PFSK-1 (cell line): ENCODE measurements around the gene APIP.

Experiments
- FOXP2 ChIP-seq: optimal IDR thresholded peaks from 2 replicates; pipeline ENCODE3; 2011; ENCODE audit warnings: borderline replicate concordance, control low read depth, inconsistent platforms; ENCODE audit not compliant: insufficient read depth; ENCODE audit errors: extremely low read length, extremely low read depth
- POLR2AphosphoS5 ChIP-seq: IDR thresholded peaks from 2 replicates; pipeline ENCODE4 v1.6.1; 2012; ENCODE audit warnings: low read depth, mild to moderate bottlenecking, control low read depth, low read length, moderate library complexity
- SIN3A ChIP-seq: IDR thresholded peaks from 2 replicates; pipeline ENCODE4 v1.6.1; 2012; ENCODE audit warnings: mild to moderate bottlenecking, low read length, moderate library complexity, borderline replicate concordance; ENCODE audit not compliant: insufficient read depth
- TAF1 ChIP-seq: IDR thresholded peaks from 2 replicates; pipeline ENCODE4 v1.6.1; 2012; ENCODE audit warnings: low read length, control low read depth, borderline replicate concordance; ENCODE audit not compliant: insufficient read depth
- TF ChIP-seq, protein P1 (sequence below), 2 experiments: IDR thresholded peaks; 2 replicates each; pipeline versions ENCODE4 v1.6.1 to v1.8.0; 2011 to 2012; ENCODE audit warnings: low read depth in 2 of 2, low read length in 2 of 2, control low read depth in 1 of 2, inconsistent platforms in 1 of 2, mild to moderate bottlenecking in 1 of 2, moderate library complexity in 1 of 2; ENCODE audit not compliant: insufficient read depth in 1 of 2

Gene APIP

GRCh38 chr11:34869425-34869824 is 46.8 kb downstream of the APIP start:
- TF ChIP-seq FOXP2 (no peak), POLR2AphosphoS5 (no peak), SIN3A (no peak), TAF1 (no peak)
- TF ChIP-seq, protein P1, sequence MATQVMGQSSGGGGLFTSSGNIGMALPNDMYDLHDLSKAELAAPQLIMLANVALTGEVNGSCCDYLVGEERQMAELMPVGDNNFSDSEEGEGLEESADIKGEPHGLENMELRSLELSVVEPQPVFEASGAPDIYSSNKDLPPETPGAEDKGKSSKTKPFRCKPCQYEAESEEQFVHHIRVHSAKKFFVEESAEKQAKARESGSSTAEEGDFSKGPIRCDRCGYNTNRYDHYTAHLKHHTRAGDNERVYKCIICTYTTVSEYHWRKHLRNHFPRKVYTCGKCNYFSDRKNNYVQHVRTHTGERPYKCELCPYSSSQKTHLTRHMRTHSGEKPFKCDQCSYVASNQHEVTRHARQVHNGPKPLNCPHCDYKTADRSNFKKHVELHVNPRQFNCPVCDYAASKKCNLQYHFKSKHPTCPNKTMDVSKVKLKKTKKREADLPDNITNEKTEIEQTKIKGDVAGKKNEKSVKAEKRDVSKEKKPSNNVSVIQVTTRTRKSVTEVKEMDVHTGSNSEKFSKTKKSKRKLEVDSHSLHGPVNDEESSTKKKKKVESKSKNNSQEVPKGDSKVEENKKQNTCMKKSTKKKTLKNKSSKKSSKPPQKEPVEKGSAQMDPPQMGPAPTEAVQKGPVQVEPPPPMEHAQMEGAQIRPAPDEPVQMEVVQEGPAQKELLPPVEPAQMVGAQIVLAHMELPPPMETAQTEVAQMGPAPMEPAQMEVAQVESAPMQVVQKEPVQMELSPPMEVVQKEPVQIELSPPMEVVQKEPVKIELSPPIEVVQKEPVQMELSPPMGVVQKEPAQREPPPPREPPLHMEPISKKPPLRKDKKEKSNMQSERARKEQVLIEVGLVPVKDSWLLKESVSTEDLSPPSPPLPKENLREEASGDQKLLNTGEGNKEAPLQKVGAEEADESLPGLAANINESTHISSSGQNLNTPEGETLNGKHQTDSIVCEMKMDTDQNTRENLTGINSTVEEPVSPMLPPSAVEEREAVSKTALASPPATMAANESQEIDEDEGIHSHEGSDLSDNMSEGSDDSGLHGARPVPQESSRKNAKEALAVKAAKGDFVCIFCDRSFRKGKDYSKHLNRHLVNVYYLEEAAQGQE (IDR thresholded peaks at IDR 0.05; ENCODE audit: insufficient read depth in 1 of 2, low read depth in 2 of 2, low read length in 2 of 2): no peak

DNA sequence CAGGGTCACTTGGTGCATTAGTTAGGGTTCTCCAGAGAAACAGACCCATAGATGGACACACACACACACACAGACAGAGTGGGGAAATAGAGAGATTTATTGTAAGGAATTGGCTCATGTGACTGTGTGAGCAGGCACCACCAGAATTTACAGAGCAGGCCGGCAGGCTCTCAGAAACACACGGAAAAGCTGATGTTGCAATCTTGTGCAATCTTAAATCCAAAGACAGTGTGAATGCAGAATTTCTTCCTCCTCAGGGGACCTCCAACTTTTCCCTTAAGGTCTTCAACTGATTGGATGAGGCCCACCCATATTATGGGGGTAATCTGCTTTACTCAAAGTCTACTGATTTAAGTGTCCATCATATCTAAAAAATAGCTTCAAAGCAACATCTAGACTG is 49.8 kb downstream of the APIP start:
- TF ChIP-seq SIN3A: no peak
- no peak for TF ChIP-seq TAF1
- TF ChIP-seq FOXP2: no peak
- TF ChIP-seq, protein P1 (IDR thresholded peaks at IDR 0.05; ENCODE audit: insufficient read depth in 1 of 2, low read depth in 2 of 2, low read length in 2 of 2): no peak
- TF ChIP-seq POLR2AphosphoS5: no peak

GRCh38 chr11:34865261-34865660 is 50.9 kb downstream of the APIP start:
- TF ChIP-seq SIN3A: no peak

DNA sequence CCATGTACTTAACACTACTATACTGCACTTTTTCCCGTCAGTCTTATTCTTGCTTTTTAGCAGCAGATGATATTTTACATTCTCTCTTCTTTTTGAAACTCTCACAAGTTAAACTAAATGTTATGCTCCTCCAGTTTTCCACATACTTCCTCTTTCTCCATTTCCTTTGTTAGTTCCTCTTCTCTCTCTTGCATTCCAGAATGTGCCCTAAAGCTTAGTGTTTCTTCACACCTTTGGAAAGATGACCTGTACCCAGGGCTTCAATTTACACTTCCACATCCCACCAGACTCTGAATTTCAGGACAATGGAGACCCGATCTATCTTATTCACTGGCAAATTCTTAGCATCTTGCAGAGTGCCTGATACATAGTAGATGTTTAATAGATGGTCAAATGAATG is 51.8 kb downstream of the APIP start:
- TF ChIP-seq SIN3A: no peak
- no peak for TF ChIP-seq POLR2AphosphoS5
- TF ChIP-seq FOXP2: no peak

DNA sequence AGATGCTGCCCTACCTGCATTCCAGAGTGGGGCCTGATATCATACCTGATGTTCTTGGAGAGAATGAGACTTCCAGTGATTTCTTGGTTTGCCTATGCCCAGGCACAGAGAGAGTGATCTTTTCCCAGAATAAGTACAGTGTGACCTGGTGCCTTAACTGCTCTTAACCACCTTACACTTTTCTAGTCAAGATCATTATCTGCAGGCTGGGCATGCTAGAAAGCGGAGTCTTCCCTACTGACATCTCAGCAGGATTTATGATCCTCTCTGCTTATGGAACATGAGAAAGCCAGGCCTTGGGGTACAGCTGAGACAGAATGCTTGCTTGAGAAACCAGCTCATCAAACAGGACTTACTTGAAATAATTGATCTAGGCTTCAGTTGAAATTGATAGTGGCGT is 53.1 kb downstream of the APIP start:
- no peak for TF ChIP-seq SIN3A
- TF ChIP-seq POLR2AphosphoS5: no peak
- TF ChIP-seq FOXP2: no peak
- TF ChIP-seq, protein P1 (IDR thresholded peaks at IDR 0.05; ENCODE audit: insufficient read depth in 1 of 2, low read depth in 2 of 2, low read length in 2 of 2): no peak
- TF ChIP-seq TAF1: no peak

DNA sequence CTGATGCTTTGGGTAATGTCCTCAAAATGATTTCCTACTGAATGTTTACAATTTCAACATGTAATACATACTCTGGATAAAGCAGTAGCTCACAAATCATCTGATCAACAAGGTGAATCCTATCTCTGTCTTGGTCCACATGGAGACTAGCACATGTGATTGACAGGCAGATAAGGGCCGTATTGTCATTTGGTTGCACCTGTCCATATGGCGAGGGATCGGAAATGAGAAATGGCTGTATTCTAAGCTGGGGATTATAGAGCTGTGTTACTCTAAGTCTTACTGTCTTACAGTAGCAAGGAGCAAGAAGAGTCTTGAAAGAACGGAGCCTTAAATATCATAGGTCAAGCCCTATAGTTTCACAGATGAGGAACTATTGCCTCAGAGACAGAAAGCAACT is 55.7 kb downstream of the APIP start:
- TF ChIP-seq FOXP2: no peak
- no peak for TF ChIP-seq POLR2AphosphoS5
- TF ChIP-seq TAF1: no peak
- TF ChIP-seq, protein P1 (IDR thresholded peaks at IDR 0.05; ENCODE audit: insufficient read depth in 1 of 2, low read depth in 2 of 2, low read length in 2 of 2): no peak
- TF ChIP-seq SIN3A: no peak
